RWPE2 (cell line): ENCODE results near the gene RHBDD2.

ENCODE experiments used
- ATAC-seq: fragments of 200-7000 bp; cut with Tn5 transposase; 3 replicates; pipeline ENCODE4 v1.9.1; 2021; ENCODE audit warnings: low read depth
- DNase-seq: peaks from one replicate; pipeline ENCODE4 v3.0.0-alpha.2; 2020; ENCODE audit warnings: low spot score
- H3K27ac ChIP-seq: fragments of 450-650 bp; 2 replicates; pipeline ENCODE4 v1.5.1; 2017; ENCODE audit warnings: mild to moderate bottlenecking; ENCODE audit not compliant: poor library complexity, severe bottlenecking
- H3K27me3 ChIP-seq: fragments of 250-450 bp; sonication (Bioruptor Pico); 2 replicates; pipeline ENCODE4 v1.5.1; 2021; ENCODE audit warnings: mild to moderate bottlenecking, moderate library complexity; ENCODE audit not compliant: insufficient read depth, poor library complexity, severe bottlenecking
- H3K36me3 ChIP-seq: fragments of 250-450 bp; sonication (Bioruptor Pico); 2 replicates; pipeline ENCODE4 v1.5.1; 2020; ENCODE audit warnings: low read depth, mild to moderate bottlenecking, moderate library complexity
- H3K4me1 ChIP-seq: fragments of 250-450 bp; sonication (Bioruptor Pico); 2 replicates; pipeline ENCODE4 v1.5.1; 2021; ENCODE audit warnings: mild to moderate bottlenecking, moderate library complexity; ENCODE audit not compliant: insufficient read depth, poor library complexity, severe bottlenecking
- H3K4me3 ChIP-seq: fragments of 250-450 bp; sonication (Bioruptor Pico); 2 replicates; pipeline ENCODE4 v1.5.1; 2021; ENCODE audit warnings: mild to moderate bottlenecking, moderate library complexity; ENCODE audit not compliant: severe bottlenecking
- H3K9me3 ChIP-seq: fragments of 250-450 bp; sonication (Bioruptor Pico); 2 replicates; pipeline ENCODE4 v1.5.1; 2021; ENCODE audit warnings: mild to moderate bottlenecking, moderate library complexity; ENCODE audit not compliant: severe bottlenecking
- TF ChIP-seq, protein P1 (sequence below): fragments of 450-650 bp; IDR thresholded peaks from one replicate; pipeline ENCODE4 v1.5.1; 2017; ENCODE audit warnings: mild to moderate bottlenecking, moderate library complexity; ENCODE audit not compliant: poor library complexity, severe bottlenecking

The RHBDD2 gene

DNA sequence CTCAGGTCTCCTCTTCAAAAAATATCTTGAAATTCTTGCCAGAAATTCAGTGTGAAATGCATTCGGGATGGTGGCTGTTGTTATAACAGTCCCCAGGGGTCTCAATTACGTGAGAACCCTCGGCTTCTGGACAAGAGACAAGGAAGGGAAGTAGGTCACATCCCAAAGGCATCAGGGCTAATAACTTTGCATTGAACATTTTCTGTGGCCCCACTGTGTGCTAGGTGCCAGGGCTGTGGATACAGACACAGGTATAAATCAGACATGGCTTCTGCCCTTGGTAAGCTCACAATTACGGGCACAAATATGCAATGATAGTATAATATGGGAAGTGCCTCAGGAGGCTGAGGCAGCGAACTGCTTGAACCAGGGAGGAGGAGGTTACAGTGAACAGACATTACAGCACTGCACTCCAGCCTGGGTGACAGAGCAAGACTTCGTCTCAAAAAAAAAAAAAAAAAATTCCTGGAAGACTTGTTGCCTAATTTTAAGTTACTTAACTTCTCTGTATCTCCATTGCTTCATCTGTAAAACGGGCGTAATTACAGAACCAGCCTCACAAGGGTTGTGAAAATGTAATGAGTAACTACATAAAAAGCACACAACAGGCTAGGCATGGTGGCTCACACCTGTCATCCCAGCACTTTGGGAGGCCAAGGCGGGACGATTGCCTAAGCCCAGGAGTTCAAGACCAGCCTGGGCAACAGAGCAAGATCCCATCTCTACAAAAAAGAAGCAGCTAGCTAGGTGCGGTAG is 2.5 kb upstream of the RHBDD2 start:
- no peak for ATAC-seq
- Histone ChIP-seq H3K27me3 (no peaks in the 10 kb centered on the region), H3K27ac (peak overlapping the region; percentile 12), H3K36me3 (peaks cover 7% of the 10 kb centered on the region), H3K4me3 (no peak overlapping the region), H3K4me1 (peaks cover 4% of the 10 kb centered on the region), H3K9me3 (no peaks in the 10 kb centered on the region)
- TF ChIP-seq, protein P1, sequence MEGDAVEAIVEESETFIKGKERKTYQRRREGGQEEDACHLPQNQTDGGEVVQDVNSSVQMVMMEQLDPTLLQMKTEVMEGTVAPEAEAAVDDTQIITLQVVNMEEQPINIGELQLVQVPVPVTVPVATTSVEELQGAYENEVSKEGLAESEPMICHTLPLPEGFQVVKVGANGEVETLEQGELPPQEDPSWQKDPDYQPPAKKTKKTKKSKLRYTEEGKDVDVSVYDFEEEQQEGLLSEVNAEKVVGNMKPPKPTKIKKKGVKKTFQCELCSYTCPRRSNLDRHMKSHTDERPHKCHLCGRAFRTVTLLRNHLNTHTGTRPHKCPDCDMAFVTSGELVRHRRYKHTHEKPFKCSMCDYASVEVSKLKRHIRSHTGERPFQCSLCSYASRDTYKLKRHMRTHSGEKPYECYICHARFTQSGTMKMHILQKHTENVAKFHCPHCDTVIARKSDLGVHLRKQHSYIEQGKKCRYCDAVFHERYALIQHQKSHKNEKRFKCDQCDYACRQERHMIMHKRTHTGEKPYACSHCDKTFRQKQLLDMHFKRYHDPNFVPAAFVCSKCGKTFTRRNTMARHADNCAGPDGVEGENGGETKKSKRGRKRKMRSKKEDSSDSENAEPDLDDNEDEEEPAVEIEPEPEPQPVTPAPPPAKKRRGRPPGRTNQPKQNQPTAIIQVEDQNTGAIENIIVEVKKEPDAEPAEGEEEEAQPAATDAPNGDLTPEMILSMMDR: no peak
- DNase-seq: no peak

DNA sequence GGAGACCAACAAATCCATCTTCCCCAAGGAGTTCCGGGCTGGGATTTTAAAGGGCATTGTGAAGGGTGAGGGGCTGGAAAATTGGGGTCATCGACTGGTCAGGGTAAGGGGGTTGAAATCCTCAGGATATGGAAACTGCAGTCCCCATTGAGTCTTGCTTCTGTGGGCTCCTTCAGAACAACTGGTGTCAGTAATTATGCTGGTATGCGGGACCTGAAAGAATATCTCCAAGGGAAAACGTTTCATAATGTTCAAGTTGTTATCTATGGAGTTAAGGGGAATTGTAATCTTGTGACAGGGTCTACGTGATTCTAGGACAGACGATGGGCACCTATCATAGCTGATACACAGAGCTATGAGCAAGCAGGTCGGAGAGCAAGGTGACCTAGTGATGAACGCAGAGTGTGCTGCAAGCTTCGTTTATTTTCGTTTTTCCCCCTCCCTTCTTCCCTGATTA is 494 bp upstream of the RHBDD2 start:
- no peaks in the 10 kb centered on the region for H3K27me3 ChIP-seq
- H3K27ac ChIP-seq: peak overlapping the region; percentile 44
- no peaks in the 10 kb centered on the region for H3K9me3 ChIP-seq
- peaks cover 4% of the 10 kb centered on the region for H3K4me1 ChIP-seq
- ATAC-seq (peak; percentile 22; the same call in 2 of the 3 replicates), DNase-seq (no peak)
- H3K4me3 ChIP-seq: peak overlapping the region; percentile 63
- TF ChIP-seq, protein P1: no peak
- H3K36me3 ChIP-seq: peaks cover 27% of the 10 kb centered on the region

DNA sequence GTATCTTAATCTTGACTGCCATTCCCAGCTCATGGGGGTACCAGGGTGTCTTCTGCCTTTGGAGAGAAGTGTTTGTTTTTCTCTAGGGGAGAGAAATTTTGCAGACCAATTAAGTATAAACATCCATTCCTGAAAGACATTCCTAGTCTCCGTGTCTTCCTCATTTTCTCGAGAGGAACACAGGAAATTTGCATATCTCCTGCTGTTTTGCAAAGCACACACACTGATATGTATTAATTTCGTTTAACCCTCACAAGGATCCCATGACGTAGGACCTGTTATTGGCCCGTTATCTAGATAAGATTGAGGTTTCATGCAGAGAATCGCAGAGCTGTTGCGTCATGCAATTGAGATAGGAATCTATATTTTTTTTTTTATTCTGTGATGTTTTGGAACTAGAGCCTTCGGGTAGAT is 944 bp downstream of the RHBDD2 start:
- no peak for DNase-seq
- H3K27ac ChIP-seq: peak overlapping the region; percentile 44
- TF ChIP-seq, protein P1: no peak
- H3K27me3 ChIP-seq: no peaks in the 10 kb centered on the region
- ATAC-seq: no peak
- no peaks in the 10 kb centered on the region for H3K9me3 ChIP-seq
- peaks cover 40% of the 10 kb centered on the region for H3K36me3 ChIP-seq
- peaks cover 4% of the 10 kb centered on the region for H3K4me1 ChIP-seq
- peak overlapping the region; percentile 63 for H3K4me3 ChIP-seq

DNA sequence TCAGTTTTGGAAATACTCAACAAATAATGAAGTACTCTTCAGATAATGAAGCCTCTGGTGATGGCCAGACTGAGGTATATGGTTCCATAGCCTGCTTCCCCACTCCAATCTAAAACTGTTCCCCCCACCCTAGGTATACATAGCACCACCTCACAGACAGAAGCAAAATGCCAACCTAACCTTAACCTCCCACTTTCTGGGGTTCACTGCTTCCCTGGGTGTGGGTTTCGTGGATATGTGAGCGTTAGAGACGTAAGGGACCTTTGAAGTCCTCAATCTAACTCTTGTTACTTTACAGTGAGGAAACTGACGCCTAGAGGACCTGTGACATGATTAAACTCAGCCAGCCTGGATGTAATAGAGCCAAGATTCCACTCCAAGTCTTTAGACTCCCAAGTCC is 1.4 kb downstream of the RHBDD2 start:
- no peaks in the 10 kb centered on the region for H3K27me3 ChIP-seq
- H3K4me1 ChIP-seq: peaks cover 4% of the 10 kb centered on the region
- TF ChIP-seq, protein P1: no peak
- no peaks in the 10 kb centered on the region for H3K9me3 ChIP-seq
- H3K36me3 ChIP-seq: peaks cover 40% of the 10 kb centered on the region
- no peak overlapping the region for H3K27ac ChIP-seq
- DNase-seq: no peak
- peak overlapping the region; percentile 63 for H3K4me3 ChIP-seq
- ATAC-seq: no peak
